SK-N-SH (cell line): Measurements from ENCODE around the gene NUTM2E.
"Not testable (repeated sequence)": the region's sequence is repeated elsewhere in the genome, so short reads cannot be mapped to it uniquely, and the experiment has no call there.

ENCODE experiments used
- CHD2 ChIP-seq: fragments of 150-350 bp; IDR thresholded peaks from 2 replicates; pipeline ENCODE4 v1.6.1; 2018; ENCODE audit warnings: low read length; ENCODE audit not compliant: partially characterized antibody
- ELF1 ChIP-seq: IDR thresholded peaks from 2 replicates; pipeline ENCODE4 v1.4.0; 2012
- EZH2phosphoT487 ChIP-seq: fragments of 200-600 bp; sonication (generic); IDR thresholded peaks from 2 replicates; pipeline ENCODE4 v1.6.1; 2017; ENCODE audit warnings: low read depth, mixed run types, mild to moderate bottlenecking, antibody characterized with exemption, moderate library complexity, borderline replicate concordance
- GATA2 ChIP-seq: sonication (generic); formaldehyde crosslinking; IDR thresholded peaks from 2 replicates; pipeline ENCODE4 v1.5.0; 2020; ENCODE audit warnings: mild to moderate bottlenecking, missing genetic modification reagents
- JUND ChIP-seq: IDR thresholded peaks from 2 replicates; pipeline ENCODE4 v1.4.0; 2012
- TCF12 ChIP-seq: IDR thresholded peaks from 2 replicates; pipeline ENCODE4 v1.4.0; 2012
- TF ChIP-seq, protein P1 (sequence below): IDR thresholded peaks from 2 replicates; pipeline ENCODE4; 2012
- TF ChIP-seq, protein P2 (sequence below): fragments of 200-600 bp; sonication (generic); IDR thresholded peaks from 2 replicates; pipeline ENCODE4 v1.6.1; 2017; ENCODE audit warnings: antibody characterized with exemption, mild to moderate bottlenecking, moderate library complexity
- TF ChIP-seq, protein P3 (sequence below): fragments of 150-350 bp; IDR thresholded peaks from 2 replicates; pipeline ENCODE4 v1.6.1; 2017; ENCODE audit warnings: antibody characterized with exemption, low read length, low read depth, borderline replicate concordance

DNA sequence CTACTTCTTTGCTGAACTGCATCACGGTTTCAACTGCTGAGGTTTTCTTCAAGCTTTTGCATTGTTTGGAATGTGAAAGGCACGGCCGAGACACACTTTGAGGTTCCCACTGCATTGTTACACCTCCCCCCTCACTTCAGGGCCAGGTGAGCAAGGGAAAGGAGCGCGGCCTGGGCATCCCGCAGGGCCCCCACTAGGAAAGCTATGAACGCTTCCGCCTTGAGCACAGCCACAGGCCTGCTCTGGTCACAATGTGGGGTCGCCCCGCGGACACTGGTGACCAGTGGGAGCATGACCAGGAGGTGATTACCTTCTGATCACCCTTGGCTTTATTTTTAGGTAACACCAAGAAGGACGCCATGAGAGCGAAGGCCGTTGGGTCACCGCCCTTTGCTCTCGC, 11.9 kb downstream of the NUTM2E start:
- TF ChIP-seq, protein P1, sequence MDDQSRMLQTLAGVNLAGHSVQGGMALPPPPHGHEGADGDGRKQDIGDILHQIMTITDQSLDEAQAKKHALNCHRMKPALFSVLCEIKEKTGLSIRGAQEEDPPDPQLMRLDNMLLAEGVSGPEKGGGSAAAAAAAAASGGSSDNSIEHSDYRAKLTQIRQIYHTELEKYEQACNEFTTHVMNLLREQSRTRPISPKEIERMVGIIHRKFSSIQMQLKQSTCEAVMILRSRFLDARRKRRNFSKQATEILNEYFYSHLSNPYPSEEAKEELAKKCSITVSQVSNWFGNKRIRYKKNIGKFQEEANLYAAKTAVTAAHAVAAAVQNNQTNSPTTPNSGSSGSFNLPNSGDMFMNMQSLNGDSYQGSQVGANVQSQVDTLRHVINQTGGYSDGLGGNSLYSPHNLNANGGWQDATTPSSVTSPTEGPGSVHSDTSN, result not testable (repeated sequence)
- TF ChIP-seq, protein P2, sequence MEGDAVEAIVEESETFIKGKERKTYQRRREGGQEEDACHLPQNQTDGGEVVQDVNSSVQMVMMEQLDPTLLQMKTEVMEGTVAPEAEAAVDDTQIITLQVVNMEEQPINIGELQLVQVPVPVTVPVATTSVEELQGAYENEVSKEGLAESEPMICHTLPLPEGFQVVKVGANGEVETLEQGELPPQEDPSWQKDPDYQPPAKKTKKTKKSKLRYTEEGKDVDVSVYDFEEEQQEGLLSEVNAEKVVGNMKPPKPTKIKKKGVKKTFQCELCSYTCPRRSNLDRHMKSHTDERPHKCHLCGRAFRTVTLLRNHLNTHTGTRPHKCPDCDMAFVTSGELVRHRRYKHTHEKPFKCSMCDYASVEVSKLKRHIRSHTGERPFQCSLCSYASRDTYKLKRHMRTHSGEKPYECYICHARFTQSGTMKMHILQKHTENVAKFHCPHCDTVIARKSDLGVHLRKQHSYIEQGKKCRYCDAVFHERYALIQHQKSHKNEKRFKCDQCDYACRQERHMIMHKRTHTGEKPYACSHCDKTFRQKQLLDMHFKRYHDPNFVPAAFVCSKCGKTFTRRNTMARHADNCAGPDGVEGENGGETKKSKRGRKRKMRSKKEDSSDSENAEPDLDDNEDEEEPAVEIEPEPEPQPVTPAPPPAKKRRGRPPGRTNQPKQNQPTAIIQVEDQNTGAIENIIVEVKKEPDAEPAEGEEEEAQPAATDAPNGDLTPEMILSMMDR, result not testable (repeated sequence)
- not testable (repeated sequence) for TF ChIP-seq GATA2 (CRISPR knock-in tag); CHD2; JUND; TCF12; ELF1; EZH2phosphoT487
- TF ChIP-seq, protein P3, sequence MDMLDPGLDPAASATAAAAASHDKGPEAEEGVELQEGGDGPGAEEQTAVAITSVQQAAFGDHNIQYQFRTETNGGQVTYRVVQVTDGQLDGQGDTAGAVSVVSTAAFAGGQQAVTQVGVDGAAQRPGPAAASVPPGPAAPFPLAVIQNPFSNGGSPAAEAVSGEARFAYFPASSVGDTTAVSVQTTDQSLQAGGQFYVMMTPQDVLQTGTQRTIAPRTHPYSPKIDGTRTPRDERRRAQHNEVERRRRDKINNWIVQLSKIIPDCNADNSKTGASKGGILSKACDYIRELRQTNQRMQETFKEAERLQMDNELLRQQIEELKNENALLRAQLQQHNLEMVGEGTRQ, result not testable (repeated sequence)
